GM18861 (cell line): Measurements from ENCODE around the gene KCNB1.

ENCODE experiments used
- ATAC-seq: cut with Tn5 transposase; IDR thresholded peaks from one replicate; pipeline ENCODE4 v1.9.1; 2021; ENCODE audit not compliant: unreplicated experiment

KCNB1 gene

DNA sequence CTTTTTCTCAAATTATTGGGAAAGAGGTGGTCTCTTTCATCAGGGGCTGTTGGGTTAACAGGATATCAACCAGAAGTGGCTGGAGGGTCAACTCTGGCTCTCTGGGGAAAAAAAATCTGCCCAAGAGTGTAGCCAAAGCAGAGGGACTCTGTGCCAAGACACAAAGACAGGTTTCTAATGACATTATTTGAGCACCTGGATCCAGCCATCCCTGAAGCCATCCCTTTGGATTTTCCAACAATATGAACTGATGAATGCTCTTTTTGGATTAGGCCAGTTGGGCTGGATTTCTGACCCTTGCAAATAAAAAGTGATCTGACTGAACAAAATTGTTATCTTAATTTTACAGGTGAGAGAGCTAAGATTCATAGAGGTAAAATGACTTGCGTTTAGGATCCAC lies 88.7 kb downstream of the KCNB1 start:
- no peak for ATAC-seq

DNA sequence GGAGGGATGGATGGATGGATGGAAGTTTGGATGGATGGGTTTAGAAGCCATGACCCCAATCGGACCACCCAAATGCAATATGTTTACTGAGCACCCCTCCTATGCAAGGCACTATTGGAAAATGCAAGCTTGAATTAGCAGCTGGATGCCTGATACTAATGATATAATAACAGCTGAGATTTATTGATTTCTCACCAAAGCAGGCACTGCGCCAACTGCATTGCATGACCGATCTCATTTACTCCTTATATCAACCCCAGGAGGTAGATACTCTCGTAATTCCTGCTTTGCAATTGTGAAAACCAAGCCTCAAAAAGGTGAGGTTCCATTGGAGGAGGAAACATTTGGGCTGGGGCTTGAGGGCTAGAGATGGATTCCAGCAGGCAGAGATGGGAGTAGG lies 89.7 kb downstream of the KCNB1 start:
- no peak for ATAC-seq

GRCh38 chr20:49391404-49392245 lies 90.8 kb downstream of the KCNB1 start:
- ATAC-seq: no peak

GRCh38 chr20:49389854-49390253 lies 92.6 kb downstream of the KCNB1 start:
- ATAC-seq: no peak

DNA sequence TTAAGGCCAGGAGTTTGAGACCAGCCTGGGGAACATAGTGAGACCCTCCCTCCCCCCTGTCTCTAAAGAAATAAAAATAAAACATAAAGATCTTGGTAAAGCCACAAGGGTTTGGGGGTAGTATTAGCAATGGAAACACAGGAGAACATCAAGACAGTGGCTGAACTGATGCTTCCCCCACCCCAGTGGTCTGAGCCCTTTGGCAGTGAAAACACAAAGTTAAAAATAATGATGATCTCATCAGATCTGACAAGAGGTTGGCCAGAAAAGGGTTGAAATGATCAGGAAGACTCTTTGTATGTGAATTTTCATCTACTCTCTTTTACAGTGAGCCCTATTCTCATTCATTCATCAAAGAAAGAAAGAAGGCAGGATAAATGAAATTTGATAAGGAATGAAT lies 93.7 kb downstream of the KCNB1 start:
- no peak for ATAC-seq

GRCh38 chr20:49387581-49387939 lies 94.9 kb downstream of the KCNB1 start:
- ATAC-seq: no peak

DNA sequence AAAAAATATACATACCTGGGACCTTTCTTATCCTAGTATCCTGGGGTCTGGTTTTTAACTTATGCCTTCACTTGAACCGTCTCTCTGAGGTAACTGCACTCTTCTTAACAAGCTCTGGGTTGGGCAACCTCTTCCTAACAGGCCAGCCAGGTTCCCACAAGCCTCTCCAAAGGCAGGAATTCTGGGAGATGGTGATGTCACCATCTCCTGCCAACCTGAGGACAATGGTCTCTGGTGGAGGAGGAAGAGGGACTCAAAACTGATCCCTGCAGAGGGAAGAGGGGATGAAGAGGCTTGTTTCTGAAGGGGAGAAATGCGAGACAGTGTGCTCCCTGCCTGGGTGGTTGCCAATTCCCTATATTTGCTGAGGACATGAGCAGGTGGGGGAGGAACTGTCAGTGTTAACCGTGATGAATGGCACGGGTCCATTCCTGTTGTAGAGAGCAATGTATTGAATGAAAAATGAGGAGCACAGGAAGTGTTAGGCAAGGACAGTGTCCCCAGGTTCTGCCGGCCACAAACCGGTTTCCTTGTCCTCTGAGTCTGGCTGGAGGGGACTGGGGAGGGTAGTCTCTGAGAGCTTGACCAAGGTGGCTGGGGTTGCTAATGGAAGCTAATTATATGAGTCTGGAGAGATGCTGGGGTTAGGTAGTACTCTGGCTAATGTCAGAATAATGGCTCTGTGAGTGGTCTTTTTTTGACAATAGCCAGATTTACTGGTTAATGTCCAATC lies 95.5 kb downstream of the KCNB1 start:
- no peak for ATAC-seq

- ATAC-seq: no peak
Observed at GRCh38 chr20:49385465-49385864, 97.0 kb downstream of the KCNB1 start.

DNA sequence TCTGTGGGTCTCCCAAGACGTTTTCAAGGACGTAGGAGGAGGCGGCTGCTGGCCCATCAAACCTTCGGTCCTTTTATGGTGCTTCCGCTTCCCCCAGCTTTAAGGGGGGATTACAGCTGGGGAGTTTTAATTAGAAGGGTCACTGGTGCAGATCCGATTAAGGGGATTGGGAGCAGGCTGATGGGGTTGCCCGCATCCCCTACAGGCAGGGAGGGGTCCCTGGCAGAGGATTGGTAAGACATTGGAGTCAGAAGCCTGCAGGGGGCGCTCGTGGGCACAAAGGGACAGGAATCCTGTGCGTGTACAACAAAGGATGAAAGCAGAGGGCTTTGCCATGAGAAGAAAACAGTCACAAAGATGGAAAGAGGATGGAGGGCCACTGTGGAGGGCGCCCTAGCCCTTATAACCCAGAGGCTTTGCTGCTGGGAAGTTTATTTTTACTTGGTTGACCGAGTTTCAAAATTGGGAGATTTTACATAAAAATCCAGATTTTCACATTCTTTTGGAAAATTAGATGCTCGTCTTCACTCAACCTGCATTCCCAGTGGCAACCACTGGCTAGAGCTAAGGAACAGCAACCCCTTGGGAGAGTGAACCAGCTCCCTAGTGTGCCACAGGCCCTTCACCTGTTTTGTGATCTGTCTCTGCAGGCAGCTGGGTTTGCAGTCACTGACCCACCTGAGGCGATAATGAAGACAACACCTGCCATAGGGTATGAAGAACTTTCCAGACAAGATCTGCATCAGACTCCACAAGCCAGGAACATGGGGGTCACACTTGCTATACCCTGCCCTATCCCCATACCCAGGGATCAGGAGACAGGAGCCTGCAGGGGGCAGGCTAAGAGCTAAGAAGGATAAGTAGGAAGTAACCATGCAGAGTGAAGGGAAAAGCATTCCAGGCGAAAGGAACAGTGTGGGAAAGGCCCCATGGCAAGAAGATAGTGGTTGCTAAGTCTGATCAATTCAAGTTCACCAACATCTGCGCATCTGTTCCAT lies 97.7 kb downstream of the KCNB1 start:
- no peak for ATAC-seq

GRCh38 chr20:49381558-49382493 lies 100.6 kb downstream of the KCNB1 start:
- ATAC-seq: no peak

DNA sequence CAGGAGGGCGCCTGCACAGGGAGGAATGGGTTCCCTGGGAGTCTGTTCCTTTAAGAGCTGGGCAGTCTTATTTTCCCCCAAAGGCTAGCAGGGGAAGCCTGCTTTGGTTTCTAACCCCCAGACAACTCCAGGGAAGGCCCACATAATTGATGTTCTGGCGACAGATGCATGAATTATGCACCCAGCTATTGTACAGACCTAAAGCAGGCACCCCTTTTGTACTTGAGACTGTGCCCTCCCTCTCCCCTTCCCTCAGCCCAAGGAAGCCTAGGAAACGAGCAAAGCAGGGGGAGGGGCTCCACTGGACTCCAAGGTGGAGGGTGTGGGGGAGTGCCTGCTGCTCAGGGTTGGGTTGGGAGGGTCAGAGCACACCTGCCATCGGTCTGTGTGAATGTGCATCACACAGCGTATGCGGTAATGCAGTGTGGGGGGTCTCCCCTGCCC lies 102.1 kb downstream of the KCNB1 start:
- no peak for ATAC-seq

DNA sequence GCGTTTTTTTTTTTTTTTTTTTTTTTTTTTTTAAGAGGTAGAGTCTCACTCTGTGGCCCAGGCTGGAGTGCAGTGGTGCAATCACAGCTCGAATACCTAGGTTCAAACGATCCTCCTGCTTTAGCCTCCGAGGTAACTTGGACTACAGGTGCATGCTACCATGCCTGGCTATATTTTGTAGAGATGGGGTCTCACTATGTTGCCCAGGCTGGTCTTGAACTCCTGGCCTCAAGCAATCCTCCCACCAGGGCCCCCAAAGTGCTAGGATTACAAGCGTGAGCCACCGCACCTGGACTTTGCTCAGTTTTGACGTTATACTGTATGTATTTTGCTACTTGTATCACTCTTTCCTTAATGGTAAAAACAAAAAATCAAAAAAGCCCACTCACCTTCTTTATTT lies 103.1 kb downstream of the KCNB1 start:
- ATAC-seq: no peak

- ATAC-seq: no peak
Observed at GRCh38 chr20:49377326-49377725, 105.1 kb downstream of the KCNB1 start.

DNA sequence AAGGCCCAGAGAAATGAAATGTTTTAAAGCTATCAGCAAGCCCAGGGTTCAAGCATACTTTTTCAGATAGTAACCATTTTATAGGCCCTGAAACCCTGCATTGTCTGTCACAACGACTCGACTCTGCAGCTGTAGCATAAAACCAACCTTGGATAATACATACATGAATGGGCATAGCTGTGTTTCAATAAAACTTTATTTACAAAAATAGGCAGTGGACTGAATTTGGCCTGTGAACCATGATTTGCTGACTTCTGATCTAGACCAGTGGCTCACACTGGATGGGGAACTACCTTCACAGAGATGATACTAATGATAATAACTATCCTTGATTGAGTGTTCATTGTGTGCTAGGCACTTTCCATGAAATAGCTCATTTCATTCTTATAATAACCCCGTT lies 107.3 kb downstream of the KCNB1 start:
- ATAC-seq: no peak

GRCh38 chr20:49372095-49372734 lies 110.3 kb downstream of the KCNB1 start:
- no peak for ATAC-seq

- no peak for ATAC-seq
Observed at GRCh38 chr20:49368596-49368995, 113.9 kb downstream of the KCNB1 start.

DNA sequence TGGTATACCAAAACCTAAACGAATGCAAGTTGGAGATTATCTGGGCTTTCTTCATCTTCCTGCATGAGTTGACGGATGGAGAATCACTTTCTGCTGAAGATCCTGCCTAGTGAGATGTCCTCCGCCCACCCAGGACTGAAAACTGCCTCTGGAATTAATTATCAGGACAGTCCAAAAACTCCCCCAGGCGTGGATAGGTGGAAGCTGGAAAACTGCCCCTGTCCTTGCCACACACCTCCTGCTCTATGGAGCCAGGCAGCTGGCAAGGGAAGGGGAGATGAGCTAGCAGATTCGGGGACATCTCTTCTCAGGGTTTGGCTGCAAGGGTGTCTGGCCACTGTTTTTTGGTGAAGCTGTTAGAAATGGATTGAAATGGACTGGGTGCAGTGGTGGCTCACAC lies 115.4 kb downstream of the KCNB1 start:
- ATAC-seq: no peak

GRCh38 chr20:49366687-49367086 lies 115.8 kb downstream of the KCNB1 start:
- ATAC-seq: no peak

GRCh38 chr20:49361862-49362660 lies 120.4 kb downstream of the KCNB1 start:
- no peak for ATAC-seq
